ENCODE results near the gene KIAA1549.
"Not testable (repeated sequence)": the region's sequence is repeated elsewhere in the genome, so short reads cannot be mapped to it uniquely, and the experiment has no call there.

KIAA1549 gene

GRCh38 chr7:138814816-138815332, 166.3 kb downstream of the KIAA1549 start:
- Histone ChIP-seq H2AFZ (ENCODE audit: low read depth, low read length) (no peak overlapping the region), H3K36me3 (replicated peaks; ENCODE audit: low read depth, low read length) (no peaks in the 10 kb centered on the region), H3K9ac (ENCODE audit: low read length) (no peak overlapping the region), H3K4me3 (ENCODE audit: low read length) (no peak overlapping the region), H3K4me2 (ENCODE audit: low read length) (no peak overlapping the region), H3K27ac (ENCODE audit: low read length) (no peak overlapping the region), H4K20me1 (ENCODE audit: insufficient read depth, low read length) (no peaks in the 10 kb centered on the region), H3K79me2 (ENCODE audit: low read length) (no peaks in the 10 kb centered on the region), H3K4me1 (ENCODE audit: low read length) (no peaks in the 10 kb centered on the region), H3K9me3 (ENCODE audit: insufficient read depth, low read length) (no peaks in the 10 kb centered on the region), H3K27me3 (ENCODE audit: low read depth, low read length) (no peaks in the 10 kb centered on the region)
- no peak for TF ChIP-seq EZH2phosphoT487 (IDR thresholded peaks at IDR 0.05; ENCODE audit: low read depth)
- no peak for TF ChIP-seq CTCF (IDR thresholded peaks at IDR 0.05; ENCODE audit: low read depth, low read length)

- Histone ChIP-seq H3K9me3 (ENCODE audit: insufficient read depth, low read length) (no peaks in the 10 kb centered on the region), H3K4me3 (ENCODE audit: low read length) (no peak overlapping the region), H2AFZ (ENCODE audit: low read depth, low read length) (no peak overlapping the region), H3K27me3 (ENCODE audit: low read depth, low read length) (no peaks in the 10 kb centered on the region), H3K9ac (ENCODE audit: low read length) (no peak overlapping the region), H3K4me1 (ENCODE audit: low read length) (no peaks in the 10 kb centered on the region), H3K36me3 (replicated peaks; ENCODE audit: low read depth, low read length) (no peaks in the 10 kb centered on the region), H3K4me2 (ENCODE audit: low read length) (no peak overlapping the region), H3K79me2 (ENCODE audit: low read length) (no peaks in the 10 kb centered on the region), H4K20me1 (ENCODE audit: insufficient read depth, low read length) (no peaks in the 10 kb centered on the region), H3K27ac (ENCODE audit: low read length) (no peak overlapping the region)
- TF ChIP-seq EZH2phosphoT487 (IDR thresholded peaks at IDR 0.05; ENCODE audit: low read depth) (no peak), CTCF (IDR thresholded peaks at IDR 0.05; ENCODE audit: low read depth, low read length) (no peak)
These were observed 167.2 kb downstream of the KIAA1549 start for GRCh38 chr7:138813945-138814344.

- not testable (repeated sequence) for H3K27ac ChIP-seq (ENCODE audit: low read length); H3K9ac ChIP-seq (ENCODE audit: low read length); H3K79me2 ChIP-seq (ENCODE audit: low read length); H3K4me3 ChIP-seq (ENCODE audit: low read length); H2AFZ ChIP-seq (ENCODE audit: low read depth, low read length); H4K20me1 ChIP-seq (ENCODE audit: insufficient read depth, low read length); H3K27me3 ChIP-seq (ENCODE audit: low read depth, low read length); H3K4me1 ChIP-seq (ENCODE audit: low read length); H3K9me3 ChIP-seq (ENCODE audit: insufficient read depth, low read length); H3K36me3 ChIP-seq (replicated peaks; ENCODE audit: low read depth, low read length); H3K4me2 ChIP-seq (ENCODE audit: low read length)
These were observed 169.9 kb downstream of the KIAA1549 start for GRCh38 chr7:138811327-138811726.

GRCh38 chr7:138809346-138809745, 171.8 kb downstream of the KIAA1549 start:
- no peak for TF ChIP-seq EZH2phosphoT487 (IDR thresholded peaks at IDR 0.05; ENCODE audit: low read depth)
- no peak for TF ChIP-seq CTCF (IDR thresholded peaks at IDR 0.05; ENCODE audit: low read depth, low read length)
- no peaks in the 10 kb centered on the region for H4K20me1 ChIP-seq (ENCODE audit: insufficient read depth, low read length)
- no peak overlapping the region for H3K27ac ChIP-seq (ENCODE audit: low read length)
- H3K9ac ChIP-seq (ENCODE audit: low read length) = no peak overlapping the region
- H3K27me3 ChIP-seq (ENCODE audit: low read depth, low read length) = no peaks in the 10 kb centered on the region
- H3K9me3 ChIP-seq (ENCODE audit: insufficient read depth, low read length) = no peaks in the 10 kb centered on the region
- no peak overlapping the region for H3K4me3 ChIP-seq (ENCODE audit: low read length)
- no peaks in the 10 kb centered on the region for H3K79me2 ChIP-seq (ENCODE audit: low read length)
- H3K4me2 ChIP-seq (ENCODE audit: low read length) = no peak overlapping the region
- H3K36me3 ChIP-seq (replicated peaks; ENCODE audit: low read depth, low read length) = no peaks in the 10 kb centered on the region
- H2AFZ ChIP-seq (ENCODE audit: low read depth, low read length) = no peak overlapping the region
- no peaks in the 10 kb centered on the region for H3K4me1 ChIP-seq (ENCODE audit: low read length)

- H2AFZ ChIP-seq (ENCODE audit: low read depth, low read length) = no peak overlapping the region
- no peak overlapping the region for H3K27ac ChIP-seq (ENCODE audit: low read length)
- no peak for TF ChIP-seq CTCF (IDR thresholded peaks at IDR 0.05; ENCODE audit: low read depth, low read length)
- no peaks in the 10 kb centered on the region for H3K36me3 ChIP-seq (replicated peaks; ENCODE audit: low read depth, low read length)
- no peaks in the 10 kb centered on the region for H3K27me3 ChIP-seq (ENCODE audit: low read depth, low read length)
- no peak overlapping the region for H3K9ac ChIP-seq (ENCODE audit: low read length)
- no peaks in the 10 kb centered on the region for H3K79me2 ChIP-seq (ENCODE audit: low read length)
- no peak overlapping the region for H3K4me2 ChIP-seq (ENCODE audit: low read length)
- no peak overlapping the region for H3K4me3 ChIP-seq (ENCODE audit: low read length)
- H4K20me1 ChIP-seq (ENCODE audit: insufficient read depth, low read length) = no peaks in the 10 kb centered on the region
- no peaks in the 10 kb centered on the region for H3K9me3 ChIP-seq (ENCODE audit: insufficient read depth, low read length)
- H3K4me1 ChIP-seq (ENCODE audit: low read length) = no peaks in the 10 kb centered on the region
These were observed 176.6 kb downstream of the KIAA1549 start for GRCh38 chr7:138804618-138805017.

Data from OCI-LY3 (cell line).